B cell (primary cell): ENCODE results near the gene PRRG1. TPM values are rescaled to one million over a fixed set of nuclear protein-coding genes. Genes with fewer than 3 reads are reported as not detected.
"Not testable (repeated sequence)": the region's sequence is repeated elsewhere in the genome, so short reads cannot be mapped to it uniquely, and the experiment has no call there.

Source experiments
- ATAC-seq: fragments of 200-7000 bp; cut with Tn5 transposase; one replicate; pipeline ENCODE4 v1.10.0; 2021; ENCODE audit warnings: low read depth, mild to moderate bottlenecking, moderate number of reproducible peaks, moderate library complexity
- CTCF ChIA-PET: fragments of 350-600 bp; sonication (Branson Sonifier 250); formaldehyde crosslinking; loops from one replicate; lab custom pipeline; 2021; ENCODE audit warnings: antibody characterized with exemption, inconsistent platforms; lab: Charles Lee
- POLR2A ChIA-PET: fragments of 350-600 bp; sonication (Branson Sonifier 250); formaldehyde crosslinking; loops from one replicate; lab custom pipeline; 2021; ENCODE audit warnings: antibody characterized with exemption; lab: Charles Lee
- DNase-seq: peaks from one replicate; pipeline ENCODE4 v3.0.0; 2013
- H2AFZ ChIP-seq: 2 replicates; pipeline ENCODE4 v1.6.1; 2012; ENCODE audit warnings: mild to moderate bottlenecking, low read depth, low read length; ENCODE audit not compliant: insufficient read depth, poor library complexity, severe bottlenecking
- H3K27ac ChIP-seq, 2 donors: 1 replicate in 1 of 2; 2 replicates in 1 of 2; pipeline ENCODE4 v1.5.1; 2012 to 2013; ENCODE audit warnings: low read length in 2 of 2, mild to moderate bottlenecking in 2 of 2, moderate library complexity in 1 of 2
- H3K27me3 ChIP-seq, 4 experiments: fragments of 200-600 bp in 1 of 4; sonication (generic) in 1 of 4; replicated peaks in 1 of 4; 1 replicate in 2 of 4; 2 replicates in 2 of 4; pipeline versions ENCODE4 v1.6.1 to v1.7.0; 2013 to 2016; ENCODE audit warnings: low read length in 3 of 4, mild to moderate bottlenecking in 2 of 4, mixed read lengths in 1 of 4, moderate library complexity in 1 of 4; ENCODE audit not compliant: insufficient read depth in 4 of 4, control insufficient read depth in 3 of 4; ENCODE audit errors: control extremely low read depth in 1 of 4
- H3K36me3 ChIP-seq, 2 experiments: replicated peaks in 1 of 2; 1 replicate in 1 of 2; 2 replicates in 1 of 2; pipeline versions ENCODE4 v1.6.1 to v1.7.1; 2013; ENCODE audit warnings: low read length in 1 of 2; ENCODE audit not compliant: insufficient read depth in 2 of 2, control insufficient read depth in 1 of 2; ENCODE audit errors: control extremely low read depth in 1 of 2, extremely low read depth in 1 of 2
- H3K4me1 ChIP-seq, 2 donors: fragments of 200-600 bp in 1 of 2; sonication (generic) in 1 of 2; 1 replicate in 1 of 2; 2 replicates in 1 of 2; pipeline versions ENCODE4 v1.5.1 to v1.6.1; 2013 to 2017; ENCODE audit warnings: low read length in 2 of 2; ENCODE audit not compliant: control insufficient read depth in 2 of 2, insufficient read depth in 2 of 2
- H3K4me2 ChIP-seq: replicated peaks from 2 replicates; pipeline ENCODE3; 2012; ENCODE audit warnings: mild to moderate bottlenecking, low read depth, low read length; ENCODE audit not compliant: poor library complexity, severe bottlenecking
- H3K4me3 ChIP-seq, 5 experiments: fragments of 200-600 bp in 1 of 5; sonication (generic) in 1 of 5; 1 replicate in 3 of 5; 2 replicates in 2 of 5; pipeline versions ENCODE4 v1.5.1 to v1.7.0; 2011 to 2016; ENCODE audit warnings: low read length in 4 of 5, mild to moderate bottlenecking in 4 of 5, low read depth in 2 of 5, control low read depth in 1 of 5, moderate library complexity in 1 of 5; ENCODE audit not compliant: insufficient read depth in 1 of 5; ENCODE audit errors: control extremely low read depth in 1 of 5, extremely low read depth in 1 of 5
- H3K79me2 ChIP-seq: fragments of 200-600 bp; sonication (generic); one replicate; pipeline ENCODE4 v1.6.0; 2016; ENCODE audit warnings: low read length; ENCODE audit not compliant: control insufficient read depth, insufficient read depth
- H3K9ac ChIP-seq: fragments of 200-600 bp; sonication (generic); 2 replicates; pipeline ENCODE4 v1.6.1; 2017; ENCODE audit warnings: mild to moderate bottlenecking, low read length, moderate library complexity
- H3K9me3 ChIP-seq, 3 donors: one replicate each; pipeline versions ENCODE4 v1.6.1 to v1.7.1; 2013; ENCODE audit warnings: low read length in 2 of 3; ENCODE audit not compliant: control insufficient read depth in 2 of 3, insufficient read depth in 1 of 3; ENCODE audit errors: control extremely low read depth in 1 of 3
- H4K20me1 ChIP-seq: 2 replicates; pipeline ENCODE4 v1.6.0; 2012; ENCODE audit warnings: mild to moderate bottlenecking, low read length; ENCODE audit not compliant: insufficient read depth, control insufficient read depth, poor library complexity, severe bottlenecking
- H3K27ac Mint-ChIP-seq: one replicate; pipeline ENCODE4 v1.8.0; 2021; ENCODE audit warnings: mixed read lengths
- H3K27me3 Mint-ChIP-seq: one replicate; pipeline ENCODE4 v1.8.0; 2021; ENCODE audit warnings: mixed read lengths
- H3K4me1 Mint-ChIP-seq: one replicate; pipeline ENCODE4 v1.8.0; 2021; ENCODE audit warnings: mixed read lengths
- H3K4me3 Mint-ChIP-seq: one replicate; pipeline ENCODE4 v1.8.0; 2021; ENCODE audit warnings: mixed read lengths
- H3K9me3 Mint-ChIP-seq: one replicate; pipeline ENCODE4 v1.8.0; 2022; ENCODE audit warnings: mixed read lengths; ENCODE audit not compliant: insufficient read depth
- EZH2 ChIP-seq: IDR thresholded peaks from 2 replicates; pipeline ENCODE4 v1.6.1; 2012; ENCODE audit warnings: borderline replicate concordance, low read depth, mild to moderate bottlenecking, moderate library complexity, low read length; ENCODE audit not compliant: insufficient read depth, poor library complexity, severe bottlenecking
- WGBS: methylation state at CpG from one replicate; pipeline ENCODE4 v1.1.5; 2013; ENCODE audit warnings: missing lambda C conversion rate; ENCODE audit not compliant: insufficient coverage; 5-methylcytosine and 5-hydroxymethylcytosine counted together
- intact Hi-C: fragments of 100-400 bp; cut with micrococcal nuclease; formaldehyde crosslinking; loops from one replicate; pipeline ENCODE4 v1.10.0; 2022
- polyA plus RNA-seq: library from polyadenylated mRNA; depleted of rRNA; stranded (reverse); fragments of >200 nt; gene quantifications from 2 replicates; pipeline ENCODE4 v1.2.3, GENCODE V29; 2012
- total RNA-seq, 2 donors: library from RNA; stranded (reverse); fragments of 120-200 nt in 1 of 2; gene quantifications; 1 replicate in 1 of 2; 2 replicates in 1 of 2; pipeline versions ENCODE4 v1.2.3 to v1.2.4, GENCODE V29; 2013 to 2022
- TF ChIP-seq, protein P1 (sequence below): fragments of 200-600 bp; IDR thresholded peaks from one replicate; pipeline ENCODE4 v1.8.0; 2022; ENCODE audit warnings: antibody characterized with exemption, mild to moderate bottlenecking

The PRRG1 gene
- total and polyA plus RNA-seq, 2 donors (not counting 1 experiment from before 2014, with no cell fraction given), result not detected

GRCh38 chrX:37488323-37488722 is 139.2 kb downstream of the PRRG1 start:
- no peak for ATAC-seq
- Mint-ChIP-seq H3K9me3 (no peaks in the 10 kb centered on the region), H3K27ac (no peak overlapping the region), H3K27me3 (peaks cover under 1% of the 10 kb centered on the region), H3K4me3 (no peak overlapping the region), H3K4me1 (no peaks in the 10 kb centered on the region)
- ChIA-PET CTCF (no interaction called here), POLR2A (no interaction called here)
- Histone ChIP-seq H3K27ac (no peak overlapping the region), H3K27me3 (no peaks in the 10 kb centered on the region), H3K36me3 (no peaks in the 10 kb centered on the region), H3K4me3 (no peak overlapping the region), H3K9ac (no peak overlapping the region), H3K4me1 (no peaks in the 10 kb centered on the region), H4K20me1 (no peaks in the 10 kb centered on the region), H3K79me2 (no peaks in the 10 kb centered on the region), H2AFZ (no peak overlapping the region), H3K4me2 (no peak overlapping the region), H3K9me3 (no peaks in the 10 kb centered on the region)
- DNase-seq, result no peak
- WGBS, result 86% methylated on average over 2 of the region's 3 CpGs
- intact Hi-C loops, result no loop called here
- no peak for TF ChIP-seq EZH2
- TF ChIP-seq, protein P1, sequence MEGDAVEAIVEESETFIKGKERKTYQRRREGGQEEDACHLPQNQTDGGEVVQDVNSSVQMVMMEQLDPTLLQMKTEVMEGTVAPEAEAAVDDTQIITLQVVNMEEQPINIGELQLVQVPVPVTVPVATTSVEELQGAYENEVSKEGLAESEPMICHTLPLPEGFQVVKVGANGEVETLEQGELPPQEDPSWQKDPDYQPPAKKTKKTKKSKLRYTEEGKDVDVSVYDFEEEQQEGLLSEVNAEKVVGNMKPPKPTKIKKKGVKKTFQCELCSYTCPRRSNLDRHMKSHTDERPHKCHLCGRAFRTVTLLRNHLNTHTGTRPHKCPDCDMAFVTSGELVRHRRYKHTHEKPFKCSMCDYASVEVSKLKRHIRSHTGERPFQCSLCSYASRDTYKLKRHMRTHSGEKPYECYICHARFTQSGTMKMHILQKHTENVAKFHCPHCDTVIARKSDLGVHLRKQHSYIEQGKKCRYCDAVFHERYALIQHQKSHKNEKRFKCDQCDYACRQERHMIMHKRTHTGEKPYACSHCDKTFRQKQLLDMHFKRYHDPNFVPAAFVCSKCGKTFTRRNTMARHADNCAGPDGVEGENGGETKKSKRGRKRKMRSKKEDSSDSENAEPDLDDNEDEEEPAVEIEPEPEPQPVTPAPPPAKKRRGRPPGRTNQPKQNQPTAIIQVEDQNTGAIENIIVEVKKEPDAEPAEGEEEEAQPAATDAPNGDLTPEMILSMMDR, result no peak

GRCh38 chrX:37491686-37492085 is 142.5 kb downstream of the PRRG1 start:
- TF ChIP-seq EZH2, result no peak
- TF ChIP-seq, protein P1, result no peak
- no peak overlapping the region for H3K9ac ChIP-seq
- POLR2A ChIA-PET, result no interaction called here
- H3K36me3 ChIP-seq, result no peaks in the 10 kb centered on the region
- Mint-ChIP-seq H3K4me1 (no peaks in the 10 kb centered on the region), H3K9me3 (no peaks in the 10 kb centered on the region), H3K4me3 (no peak overlapping the region), H3K27ac (no peak overlapping the region), H3K27me3 (peaks cover 4% of the 10 kb centered on the region)
- DNase-seq, result no peak
- no peaks in the 10 kb centered on the region for H3K79me2 ChIP-seq
- no peaks in the 10 kb centered on the region for H3K4me1 ChIP-seq
- no peak for ATAC-seq
- H3K9me3 ChIP-seq, result no peaks in the 10 kb centered on the region
- H3K4me2 ChIP-seq, result no peak overlapping the region
- no peaks in the 10 kb centered on the region for H4K20me1 ChIP-seq
- H3K27ac ChIP-seq, result no peak overlapping the region
- intact Hi-C loops, result no loop called here
- CTCF ChIA-PET, result no interaction called here
- 100% methylated on average over 1 of the region's 34 CpGs for WGBS
- H3K27me3 ChIP-seq, result no peaks in the 10 kb centered on the region
- H2AFZ ChIP-seq, result no peak overlapping the region
- no peak overlapping the region for H3K4me3 ChIP-seq

GRCh38 chrX:37495760-37496159 is 146.6 kb downstream of the PRRG1 start:
- H2AFZ ChIP-seq, H3K9me3 Mint-ChIP-seq, H3K27ac Mint-ChIP-seq, H3K9me3 ChIP-seq, H3K4me1 ChIP-seq, ATAC-seq, H3K27me3 Mint-ChIP-seq, H3K4me3 Mint-ChIP-seq, POLR2A ChIA-PET, H3K9ac ChIP-seq, H3K36me3 ChIP-seq, intact Hi-C loops, H3K27me3 ChIP-seq, H3K4me3 ChIP-seq, H3K79me2 ChIP-seq, H3K4me2 ChIP-seq, DNase-seq, H3K4me1 Mint-ChIP-seq, H3K27ac ChIP-seq, H4K20me1 ChIP-seq: not testable (repeated sequence)
- CTCF ChIA-PET, result interaction anchor here (0.9 to 1.6 kb wide), 4 partner anchors 249 to 671 kb away, joined by 3 to 4 read pairs (median 4); no protein-coding TSS in a partner anchor
- no CpG with 5 or more reads among the region's 2 CpGs for WGBS
